Measurements from ENCODE around the gene CHRNA3. TPM values are rescaled to one million over a fixed set of nuclear protein-coding genes. Genes with fewer than 3 reads are reported as not detected.

Gene CHRNA3
- total RNA-seq, 4 donors from 2014 or later, result 0.08 to 1.2 (median 0.58) TPM

- 22 to 35% methylated on average over 18 to 29 of the region's 32 CpGs for WGBS, 2 donors
- H3K4me3 ChIP-seq (ENCODE audit: low read depth, poor library complexity, severe bottlenecking), result no peak overlapping the region
- no peak for DNase-seq (ENCODE audit: low spot score in 2 of 2)
- TF ChIP-seq CTCF (IDR thresholded peaks at IDR 0.05) (no peak), POLR2A (IDR thresholded peaks at IDR 0.05) (no peak)
- intact Hi-C loops (cut with DNase I; ENCODE audit: low total_unique reads), result no loop called here
Observed at GRCh38 chr15:78640527-78641101, 19.8 kb upstream of the CHRNA3 start.

- TF ChIP-seq CTCF (IDR thresholded peaks at IDR 0.05) (no peak), POLR2A (IDR thresholded peaks at IDR 0.05) (no peak)
- 49 to 55% methylated on average over 4 of the region's 4 CpGs for WGBS, 2 donors
- intact Hi-C loops (cut with DNase I; ENCODE audit: low total_unique reads), result no loop called here
- no peak for DNase-seq (ENCODE audit: low spot score in 2 of 2)
- H3K4me3 ChIP-seq (ENCODE audit: low read depth, poor library complexity, severe bottlenecking), result no peak overlapping the region
Observed at GRCh38 chr15:78638658-78639314, 18.0 kb upstream of the CHRNA3 start.

DNA sequence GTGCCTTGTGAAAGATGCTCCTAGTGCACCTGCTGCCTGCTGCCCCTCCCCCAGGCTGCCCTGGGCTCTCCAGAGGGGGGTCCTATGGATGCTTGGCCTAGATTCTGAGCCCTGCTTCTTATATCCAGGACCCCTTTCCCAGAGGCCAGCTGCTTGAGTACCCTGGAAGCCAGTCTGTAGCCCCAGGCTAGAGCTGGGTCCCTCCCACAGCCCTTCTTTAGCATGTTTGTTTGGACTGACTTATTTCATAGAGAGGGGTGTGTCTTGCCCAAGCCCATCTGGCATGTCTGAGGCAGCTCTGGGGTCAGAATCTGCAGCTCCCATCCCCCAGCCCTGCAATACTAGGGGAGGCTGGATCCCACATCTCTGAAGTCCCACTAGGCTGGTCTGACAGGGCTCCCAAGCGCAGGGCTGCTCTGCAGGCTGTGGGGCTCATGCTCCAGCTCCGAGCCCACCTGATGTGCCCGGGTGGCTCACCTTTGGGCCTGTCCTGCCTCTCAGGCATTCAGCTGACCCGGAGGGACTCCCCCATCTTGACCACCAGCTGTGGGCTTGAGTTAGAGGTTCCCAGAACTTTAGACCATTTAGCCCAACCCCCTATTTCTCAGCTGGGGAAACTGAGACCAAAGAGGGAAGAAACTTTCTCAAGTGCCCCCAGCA lies 17.1 kb upstream of the CHRNA3 start:
- 79 to 83% methylated on average over 4 of the region's 4 CpGs for WGBS, 2 donors
- H3K4me3 ChIP-seq (ENCODE audit: low read depth, poor library complexity, severe bottlenecking), result no peak overlapping the region
- no peak for TF ChIP-seq POLR2A (IDR thresholded peaks at IDR 0.05)
- intact Hi-C loops (cut with DNase I; ENCODE audit: low total_unique reads), result no loop called here
- no peak for DNase-seq (ENCODE audit: low spot score in 2 of 2)

DNA sequence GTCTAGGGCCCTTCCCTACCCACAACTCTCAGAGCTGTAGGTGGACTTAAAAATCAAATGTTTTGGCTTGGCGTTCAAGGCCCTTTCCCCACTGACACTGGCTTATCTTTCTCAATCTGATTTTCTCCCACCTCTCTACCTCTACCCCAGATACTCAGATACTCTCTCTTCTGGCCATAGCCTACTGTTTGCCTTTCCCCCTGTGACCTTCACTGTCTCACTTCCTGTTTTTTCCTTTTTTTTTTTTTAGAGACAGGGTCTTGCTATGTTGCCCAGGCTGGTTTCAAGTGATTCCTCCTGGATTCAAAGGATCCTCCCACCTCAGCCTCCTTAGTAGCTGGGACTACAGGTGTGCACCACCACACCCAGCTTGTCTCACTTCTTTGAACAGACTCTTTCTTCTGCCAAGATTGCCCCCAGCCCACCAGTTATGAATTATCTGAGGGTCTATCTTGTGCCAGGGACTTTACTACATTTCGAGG lies 15.6 kb upstream of the CHRNA3 start:
- DNase-seq (ENCODE audit: low spot score in 2 of 2), result no peak
- no peak for TF ChIP-seq CTCF (IDR thresholded peaks at IDR 0.05)
- intact Hi-C loops (cut with DNase I; ENCODE audit: low total_unique reads), result no loop called here
- WGBS, 2 donors, result 90 to 91% methylated on average over 2 of the region's 2 CpGs
- H3K4me3 ChIP-seq (ENCODE audit: low read depth, poor library complexity, severe bottlenecking), result no peak overlapping the region

DNA sequence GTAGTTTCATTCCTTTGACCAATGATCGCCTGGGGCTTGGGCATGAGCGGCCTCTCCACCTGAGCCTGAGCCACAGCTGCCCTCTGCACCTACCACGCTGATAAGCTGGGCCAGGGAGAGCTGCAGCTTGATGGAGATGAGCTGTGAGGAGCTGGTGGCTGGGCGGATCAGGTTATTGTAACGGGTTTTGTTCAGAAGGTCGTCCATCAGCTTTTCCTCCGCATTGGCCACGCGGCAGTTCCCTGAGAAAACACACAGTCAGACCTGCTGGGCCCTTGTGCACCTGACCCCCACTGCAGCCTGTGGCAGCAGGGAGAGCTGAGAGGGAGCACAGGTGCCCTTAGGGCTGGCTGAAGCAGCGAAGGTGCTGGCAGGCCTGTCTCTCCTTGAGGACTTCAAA lies 14.6 kb upstream of the CHRNA3 start:
- no peak overlapping the region for H3K4me3 ChIP-seq (ENCODE audit: low read depth, poor library complexity, severe bottlenecking)
- DNase-seq (ENCODE audit: low spot score in 2 of 2), result peak in 1 of 2 donors; percentile 72
- intact Hi-C loops (cut with DNase I; ENCODE audit: low total_unique reads), result no loop called here
- WGBS, 2 donors, result 95% methylated on average over 10 of the region's 10 CpGs
- TF ChIP-seq POLR2A (IDR thresholded peaks at IDR 0.05) (no peak), CTCF (IDR thresholded peaks at IDR 0.05) (no peak)
